Left lung (tissue), 10 donors: Measurements from ENCODE around the gene HERC2. TPM values are rescaled to one million over a fixed set of nuclear protein-coding genes. Genes with fewer than 3 reads are reported as not detected.

ENCODE experiments used
- ATAC-seq: fragments of 200-7000 bp; cut with Tn5 transposase; one replicate; pipeline ENCODE4 v1.9.1; 2020; ENCODE audit warnings: moderate library complexity
- DNase-seq, 4 donors: peaks; one replicate each; pipeline ENCODE4 v3.0.0-alpha.2; 2013 to 2020
- H3K27ac ChIP-seq, 2 donors: fragments of 200-600 bp; sonication (generic) in 1 of 2; one replicate each; pipeline versions ENCODE4 v1.5.0 to v1.8.0; 2020 to 2021
- H3K27me3 ChIP-seq, 2 donors: fragments of 200-600 bp; sonication (generic) in 1 of 2; one replicate each; pipeline versions ENCODE4 v1.5.0 to v1.8.0; 2020 to 2021
- H3K36me3 ChIP-seq, 2 donors: fragments of 200-600 bp; sonication (generic) in 1 of 2; one replicate each; pipeline versions ENCODE4 v1.5.0 to v1.8.0; 2020 to 2021
- H3K4me1 ChIP-seq, 2 donors: fragments of 200-600 bp; one replicate each; pipeline ENCODE4 v1.8.0; 2021
- H3K4me3 ChIP-seq, 2 donors: fragments of 200-600 bp; sonication (generic) in 1 of 2; one replicate each; pipeline versions ENCODE4 v1.5.0 to v1.8.0; 2020 to 2021; ENCODE audit warnings: mild to moderate bottlenecking in 1 of 2
- H3K9me3 ChIP-seq, 2 donors: fragments of 200-600 bp; sonication (generic) in 1 of 2; one replicate each; pipeline versions ENCODE4 v1.5.0 to v1.8.0; 2020 to 2021
- intact Hi-C, 2 donors: fragments of 100-400 bp; cut with DNase I; formaldehyde crosslinking; loops; one replicate each; pipeline versions ENCODE4 v1.11.2 to v1.14.2; 2022
- polyA plus RNA-seq, 6 donors: library from polyadenylated mRNA; unstranded; fragments of 120-200 nt; gene quantifications; one replicate each; pipeline ENCODE4 v1.2.1, GENCODE V29; 2013; ENCODE audit not compliant: insufficient read length in 6 of 6
- total RNA-seq, 2 donors: library from RNA; stranded (reverse); fragmentation: NEBNext Ultra II Directional; extraction: Animal tissue kit (Norgen Biotek cat#: 25700); gene quantifications; one replicate each; pipeline ENCODE4 v1.2.1, GENCODE V29; 2021
- TF ChIP-seq, protein P1 (sequence below), 2 donors: fragments of 200-600 bp; sonication (generic) in 1 of 2; IDR thresholded peaks; one replicate each; pipeline versions ENCODE4 v1.5.0 to v1.8.0; 2021; ENCODE audit warnings: antibody characterized with exemption in 2 of 2
- donor health status: DM: no; HTN: yes; CAD: no.
- donor health status: DM: no; HTN: no; CAD: no.

The HERC2 gene
- total and polyA plus RNA-seq, 8 donors, result 52.7 to 68.6 (median 56.4) TPM

DNA sequence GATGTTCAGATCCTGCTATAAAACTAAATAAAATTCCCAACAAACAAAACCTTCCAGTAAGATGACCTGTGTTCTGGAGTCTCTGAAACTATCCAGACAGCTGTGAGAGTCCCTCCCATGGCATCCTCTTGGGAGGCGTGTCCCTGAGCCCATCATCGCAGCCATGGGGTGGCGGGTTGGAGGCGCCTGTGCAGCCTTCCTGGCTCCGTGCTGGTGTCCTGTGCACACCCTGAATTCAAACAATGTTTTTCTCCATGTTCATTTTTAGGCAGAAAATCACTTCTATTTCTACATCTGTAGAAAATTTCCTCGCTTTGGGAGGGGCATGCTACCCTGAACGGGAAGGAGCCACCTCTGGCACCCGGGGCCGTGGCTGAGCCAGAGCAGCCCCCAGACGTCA lies 203.4 kb downstream of the HERC2 start:
- TF ChIP-seq, protein P1, sequence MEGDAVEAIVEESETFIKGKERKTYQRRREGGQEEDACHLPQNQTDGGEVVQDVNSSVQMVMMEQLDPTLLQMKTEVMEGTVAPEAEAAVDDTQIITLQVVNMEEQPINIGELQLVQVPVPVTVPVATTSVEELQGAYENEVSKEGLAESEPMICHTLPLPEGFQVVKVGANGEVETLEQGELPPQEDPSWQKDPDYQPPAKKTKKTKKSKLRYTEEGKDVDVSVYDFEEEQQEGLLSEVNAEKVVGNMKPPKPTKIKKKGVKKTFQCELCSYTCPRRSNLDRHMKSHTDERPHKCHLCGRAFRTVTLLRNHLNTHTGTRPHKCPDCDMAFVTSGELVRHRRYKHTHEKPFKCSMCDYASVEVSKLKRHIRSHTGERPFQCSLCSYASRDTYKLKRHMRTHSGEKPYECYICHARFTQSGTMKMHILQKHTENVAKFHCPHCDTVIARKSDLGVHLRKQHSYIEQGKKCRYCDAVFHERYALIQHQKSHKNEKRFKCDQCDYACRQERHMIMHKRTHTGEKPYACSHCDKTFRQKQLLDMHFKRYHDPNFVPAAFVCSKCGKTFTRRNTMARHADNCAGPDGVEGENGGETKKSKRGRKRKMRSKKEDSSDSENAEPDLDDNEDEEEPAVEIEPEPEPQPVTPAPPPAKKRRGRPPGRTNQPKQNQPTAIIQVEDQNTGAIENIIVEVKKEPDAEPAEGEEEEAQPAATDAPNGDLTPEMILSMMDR (IDR thresholded peaks at IDR 0.05), result no peak
- ATAC-seq (no peak), DNase-seq (no peak)
- Histone ChIP-seq H3K27ac (no peak overlapping the region), H3K4me1 (no peaks in the 10 kb centered on the region), H3K27me3 (no peaks in the 10 kb centered on the region), H3K36me3 (peaks cover 0 to 95% of the 10 kb centered on the region in 2 donors), H3K4me3 (no peak overlapping the region), H3K9me3 (no peaks in the 10 kb centered on the region)
- intact Hi-C loops, result no loop called here

DNA sequence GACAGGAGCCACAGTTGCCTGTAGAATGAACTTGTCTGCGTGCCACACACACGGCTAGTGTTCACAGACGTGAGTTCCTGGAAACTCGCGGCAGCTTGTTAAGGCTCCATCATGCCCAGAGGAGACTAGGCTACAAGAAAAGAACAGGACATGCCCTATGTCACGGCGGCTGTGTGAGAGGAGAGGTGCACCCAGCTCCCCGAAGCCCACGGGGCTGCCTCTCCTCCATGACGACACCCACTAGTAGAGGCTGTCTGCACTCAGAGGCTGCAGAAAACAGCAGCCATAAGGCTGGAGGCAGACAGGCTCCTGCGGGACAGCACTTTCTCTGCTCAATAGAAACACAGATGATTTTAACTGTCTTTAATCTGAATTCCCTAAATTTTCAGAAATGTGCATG lies 203.9 kb downstream of the HERC2 start:
- Histone ChIP-seq H3K27ac (no peak overlapping the region), H3K9me3 (no peaks in the 10 kb centered on the region), H3K36me3 (peaks cover 0 to 95% of the 10 kb centered on the region in 2 donors), H3K27me3 (no peaks in the 10 kb centered on the region), H3K4me3 (no peak overlapping the region), H3K4me1 (no peaks in the 10 kb centered on the region)
- DNase-seq (peak in 1 of 4 donors; percentile 51), ATAC-seq (no peak)
- intact Hi-C loops, result no loop called here
- TF ChIP-seq, protein P1 (IDR thresholded peaks at IDR 0.05), result no peak

DNA sequence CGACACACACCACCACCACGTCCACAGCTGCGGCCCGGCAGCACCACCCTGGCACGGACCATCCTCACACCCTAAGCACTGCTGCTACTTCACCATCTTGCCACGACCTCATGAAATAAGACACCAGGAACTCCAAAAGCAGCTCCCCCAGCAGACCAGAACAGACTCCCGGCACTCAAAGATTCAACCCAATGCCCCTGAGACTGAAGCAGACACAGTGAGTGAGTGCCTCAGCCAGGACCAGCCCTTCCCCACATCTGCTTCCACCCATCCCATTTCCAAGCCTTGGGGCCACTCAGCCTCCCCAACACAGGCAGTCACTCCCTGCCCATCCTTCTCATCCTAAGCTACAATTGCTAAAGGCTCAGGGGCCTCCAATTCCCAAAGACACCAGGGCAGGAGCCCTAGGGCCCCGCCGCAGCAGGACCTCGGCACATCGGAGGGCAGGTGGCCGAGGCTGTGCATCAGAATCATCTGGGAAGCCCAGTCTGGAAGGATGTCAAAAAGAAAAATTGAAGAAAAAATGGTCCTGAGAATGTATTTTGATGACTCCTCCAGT lies 204.5 kb downstream of the HERC2 start:
- peaks cover 0 to 95% of the 10 kb centered on the region in 2 donors for H3K36me3 ChIP-seq
- peak in 1 of 4 donors; percentile 44 for DNase-seq

DNA sequence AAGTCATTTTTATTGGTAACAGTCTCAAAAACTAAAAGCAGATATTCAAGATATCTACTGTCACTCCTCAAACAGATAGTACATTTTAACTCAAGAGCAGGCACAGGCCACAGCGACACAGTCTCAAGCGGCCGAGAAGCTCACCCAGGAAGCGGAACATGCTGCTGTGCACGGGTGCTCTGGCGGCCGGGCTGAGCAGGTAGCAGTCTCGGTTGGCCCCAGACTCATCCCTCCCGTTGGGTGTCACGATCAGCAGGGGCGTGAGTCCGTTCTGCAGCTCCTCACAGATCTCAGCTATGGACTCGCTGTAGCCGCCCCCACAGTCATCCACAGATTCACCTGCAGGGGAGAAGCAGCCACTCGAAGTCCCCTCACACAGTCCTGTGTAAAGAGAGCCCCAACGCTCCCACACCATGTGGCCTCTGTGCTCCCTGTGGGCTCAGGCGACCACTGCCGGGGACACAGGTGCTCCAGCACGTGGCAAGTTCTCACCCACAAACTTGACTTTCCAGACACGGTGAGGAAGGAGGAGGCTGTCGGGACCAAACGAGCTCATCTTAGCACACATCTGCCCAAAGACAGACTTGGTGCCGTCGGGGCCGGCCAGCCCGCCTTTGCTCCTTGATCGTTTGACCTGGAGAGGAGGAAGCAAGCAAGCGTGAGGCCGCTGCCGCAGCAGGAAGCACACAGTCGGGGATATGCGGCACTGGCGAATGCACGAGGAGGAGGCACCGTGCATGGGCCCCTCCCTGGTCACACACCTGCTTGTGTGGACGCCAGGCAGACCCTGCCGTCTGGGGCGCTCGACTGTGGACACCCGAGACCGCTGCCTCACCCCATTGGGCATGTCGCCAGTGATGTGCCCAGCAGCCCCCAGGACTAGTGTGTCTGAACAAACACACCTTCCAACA lies 205.2 kb downstream of the HERC2 start:
- no peak overlapping the region for H3K27ac ChIP-seq
- no peaks in the 10 kb centered on the region for H3K4me1 ChIP-seq
- TF ChIP-seq, protein P1 (IDR thresholded peaks at IDR 0.05), result no peak
- ATAC-seq, result no peak
- peaks cover 0 to 96% of the 10 kb centered on the region in 2 donors for H3K36me3 ChIP-seq
- intact Hi-C loops, result no loop called here
- DNase-seq, result peak in 1 of 4 donors; percentile 66
- no peaks in the 10 kb centered on the region for H3K27me3 ChIP-seq
- H3K9me3 ChIP-seq, result no peaks in the 10 kb centered on the region
- H3K4me3 ChIP-seq, result no peak overlapping the region

More for the DNA sequence above, 204.5 kb downstream of the HERC2 start:
- intact Hi-C loops, result no loop called here
- Histone ChIP-seq H3K27ac (no peak overlapping the region), H3K4me1 (no peaks in the 10 kb centered on the region), H3K4me3 (no peak overlapping the region), H3K9me3 (no peaks in the 10 kb centered on the region), H3K27me3 (no peaks in the 10 kb centered on the region)
- TF ChIP-seq, protein P1 (IDR thresholded peaks at IDR 0.05), result no peak
- ATAC-seq, result no peak

DNA sequence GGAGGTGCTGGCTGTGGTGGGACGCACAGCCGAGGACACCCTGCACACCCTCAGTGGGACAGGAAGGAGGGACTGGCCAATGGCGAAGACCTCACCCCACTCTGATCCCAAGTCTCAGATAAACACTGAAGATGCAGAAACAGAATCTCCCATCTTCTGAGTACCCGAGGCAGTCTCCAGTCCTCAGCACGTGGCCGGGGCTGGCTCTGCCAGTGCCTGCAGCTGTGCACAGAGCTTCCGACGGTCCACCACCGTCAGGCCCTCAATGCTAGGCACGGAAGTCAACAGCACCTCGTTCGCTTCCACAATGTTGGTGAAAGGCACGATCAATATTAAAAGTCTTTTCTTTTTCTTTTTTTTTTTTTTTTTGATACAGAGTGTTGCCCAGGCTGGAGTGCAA lies 206.1 kb downstream of the HERC2 start:
- peaks cover 0 to 97% of the 10 kb centered on the region in 2 donors for H3K36me3 ChIP-seq
- H3K9me3 ChIP-seq, result no peaks in the 10 kb centered on the region
- intact Hi-C loops, result no loop called here
- ATAC-seq (no peak), DNase-seq (peak in 1 of 4 donors; percentile 53)
- H3K4me3 ChIP-seq, result no peak overlapping the region
- no peaks in the 10 kb centered on the region for H3K4me1 ChIP-seq
- TF ChIP-seq, protein P1 (IDR thresholded peaks at IDR 0.05), result no peak
- H3K27me3 ChIP-seq, result no peaks in the 10 kb centered on the region
- H3K27ac ChIP-seq, result no peak overlapping the region
